ENCODE data around the gene OR9G4.

DNA sequence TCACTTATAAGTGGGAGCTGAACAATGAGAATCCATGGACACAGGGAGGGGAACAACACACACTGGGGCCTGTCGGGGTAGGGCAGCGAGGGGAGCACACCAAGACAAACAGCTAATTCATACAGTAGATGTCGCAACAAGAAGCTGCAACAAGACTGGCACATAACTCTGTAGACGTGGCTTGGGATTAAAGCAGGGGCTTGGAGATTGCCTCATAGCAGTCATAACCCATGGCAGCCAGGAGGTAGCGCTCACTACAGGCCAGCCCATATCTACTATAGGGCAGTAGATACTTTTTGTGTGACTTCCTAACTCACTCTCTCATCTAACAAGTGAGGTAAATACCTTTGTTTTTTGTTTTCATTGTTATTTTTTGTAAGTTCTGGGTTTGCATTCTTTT is 1.7 kb upstream of the OR9G4 start:
- no peak for TF ChIP-seq NR2C2 (CRISPR knock-in tag; IDR thresholded peaks at IDR 0.05)
- TF ChIP-seq CTCF (IDR thresholded peaks at IDR 0.05) = no peak

All from WTC11 (cell line).